Endothelial cell (in vitro differentiated cells): Measurements from ENCODE around the gene VRK3. TPM values are rescaled to one million over a fixed set of nuclear protein-coding genes. Genes with fewer than 3 reads are reported as not detected.
"Not testable (repeated sequence)": the region's sequence is repeated elsewhere in the genome, so short reads cannot be mapped to it uniquely, and the experiment has no call there.

Experiments used
- DNase-seq: peaks from one replicate; pipeline ENCODE4 v3.0.0; 2021; ENCODE audit warnings: low spot score
- H3K27ac Mint-ChIP-seq: one replicate; pipeline ENCODE4 v1.8.0; 2021; ENCODE audit warnings: mixed read lengths, inconsistent platforms; ENCODE audit not compliant: unreplicated experiment
- H3K27me3 Mint-ChIP-seq: one replicate; pipeline ENCODE4 v1.8.0; 2021; ENCODE audit warnings: mild to moderate bottlenecking, moderate library complexity, mixed read lengths, inconsistent platforms; ENCODE audit not compliant: unreplicated experiment
- H3K36me3 Mint-ChIP-seq: one replicate; pipeline ENCODE4 v1.8.0; 2021; ENCODE audit warnings: mild to moderate bottlenecking, low read depth, mixed read lengths, inconsistent platforms; ENCODE audit not compliant: unreplicated experiment
- H3K4me1 Mint-ChIP-seq: one replicate; pipeline ENCODE4 v1.8.0; 2021; ENCODE audit warnings: mild to moderate bottlenecking, mixed read lengths, inconsistent platforms; ENCODE audit not compliant: unreplicated experiment
- H3K4me3 Mint-ChIP-seq: one replicate; pipeline ENCODE4 v1.8.0; 2021; ENCODE audit warnings: mild to moderate bottlenecking, mixed read lengths, inconsistent platforms; ENCODE audit not compliant: unreplicated experiment
- H3K9me3 Mint-ChIP-seq: one replicate; pipeline ENCODE4 v1.8.0; 2021; ENCODE audit warnings: mixed read lengths, inconsistent platforms; ENCODE audit not compliant: unreplicated experiment
- long read RNA-seq: library from polyadenylated mRNA; unstranded; transcript quantifications from one replicate; pipeline ENCODE4 v2.0.0, GENCODE V29; 2020; ENCODE audit not compliant: unreplicated experiment
- total RNA-seq: library from RNA; stranded (reverse); fragmentation: NEBNext Ultra II Directional; extraction: Animal tissue kit (Norgen Biotek cat#: 25700); gene quantifications from one replicate; pipeline ENCODE4 v1.2.1, GENCODE V29; 2021; ENCODE audit not compliant: unreplicated experiment
- TF ChIP-seq, protein P1 (sequence below): fragments of 200-600 bp; sonication (generic); IDR thresholded peaks from one replicate; pipeline ENCODE4 v1.5.0; 2021; ENCODE audit warnings: antibody characterized with exemption; ENCODE audit not compliant: unreplicated experiment

Gene VRK3, protein sequence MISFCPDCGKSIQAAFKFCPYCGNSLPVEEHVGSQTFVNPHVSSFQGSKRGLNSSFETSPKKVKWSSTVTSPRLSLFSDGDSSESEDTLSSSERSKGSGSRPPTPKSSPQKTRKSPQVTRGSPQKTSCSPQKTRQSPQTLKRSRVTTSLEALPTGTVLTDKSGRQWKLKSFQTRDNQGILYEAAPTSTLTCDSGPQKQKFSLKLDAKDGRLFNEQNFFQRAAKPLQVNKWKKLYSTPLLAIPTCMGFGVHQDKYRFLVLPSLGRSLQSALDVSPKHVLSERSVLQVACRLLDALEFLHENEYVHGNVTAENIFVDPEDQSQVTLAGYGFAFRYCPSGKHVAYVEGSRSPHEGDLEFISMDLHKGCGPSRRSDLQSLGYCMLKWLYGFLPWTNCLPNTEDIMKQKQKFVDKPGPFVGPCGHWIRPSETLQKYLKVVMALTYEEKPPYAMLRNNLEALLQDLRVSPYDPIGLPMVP
- 51.2 TPM for total RNA-seq
- long read RNA-seq, transcript VRK3-201 (15 exons, 1,938 nt), result minor isoform, 5 of 47 reads
- long read RNA-seq, transcript VRK3-217 (15 exons, 2,126 nt), result major isoform, 23 of 47 reads
- long read RNA-seq, partial matches to known transcripts, result 5 of 47 reads
- long read RNA-seq, other reads (novel, unspliced or antisense), result 13 of 47 reads

DNA sequence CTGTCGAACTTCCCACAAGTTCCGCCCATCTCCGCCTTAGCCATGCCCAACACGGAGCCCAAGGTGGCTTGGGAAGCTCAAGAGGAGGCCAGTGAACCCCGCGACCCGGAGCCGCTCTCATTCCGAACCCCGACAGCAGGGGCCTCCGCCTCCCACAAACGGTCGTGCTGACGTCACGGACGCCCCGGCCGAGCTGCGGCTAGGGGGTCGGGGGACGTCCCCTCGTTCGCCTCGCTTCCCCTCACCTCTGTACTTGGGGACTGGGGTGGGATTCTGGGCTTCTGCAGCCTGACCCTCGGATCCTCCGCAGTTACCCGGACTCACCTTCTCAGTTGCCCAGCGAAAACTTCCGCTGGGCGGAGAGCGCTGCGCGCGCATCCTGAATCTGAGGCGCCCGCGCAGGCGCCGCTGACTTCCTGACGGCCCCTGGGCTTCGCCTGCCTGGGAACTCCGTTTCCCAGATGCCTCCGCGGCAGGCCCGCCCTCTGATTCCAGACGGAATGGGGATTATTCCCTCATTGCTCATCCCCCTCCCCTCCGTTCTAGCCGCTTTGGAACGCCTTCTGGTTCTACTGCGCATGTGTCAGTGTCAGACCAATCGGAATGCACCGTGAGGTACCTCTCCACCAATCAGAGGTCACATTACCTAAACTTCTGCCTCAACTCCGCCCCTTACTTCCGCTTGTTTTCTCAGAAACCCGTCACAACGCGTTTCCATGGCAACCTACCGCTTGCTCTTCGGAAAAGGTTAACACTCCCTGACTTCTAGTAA, at the start of gene VRK3:
Gene VRK3 (minus strand): TSS at position 351 of the 772 bp plus-strand sequence. CDS start 9,210 bp downstream, outside the sequence.
- H3K27me3 Mint-ChIP-seq, result peaks cover 16% of the 10 kb centered on the region

DNA sequence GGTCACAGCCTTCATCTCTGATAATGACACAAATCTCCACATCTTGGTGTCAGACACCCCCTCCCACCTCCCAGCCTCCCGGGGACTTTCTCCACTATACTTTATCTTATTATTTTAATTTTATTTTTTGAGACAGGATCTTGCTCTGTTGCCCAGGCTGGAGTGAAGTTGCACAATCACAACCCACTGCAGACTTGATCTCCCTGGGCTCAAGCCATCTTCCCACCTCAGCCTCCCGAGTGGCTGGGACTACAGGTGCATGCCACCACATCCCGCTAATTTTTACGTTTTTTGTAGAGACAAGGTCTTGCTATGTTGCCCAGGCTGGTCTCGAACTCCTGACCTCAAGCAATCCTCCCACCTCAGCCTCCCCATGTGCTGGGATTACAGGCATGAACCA, 43.2 kb upstream of the VRK3 start:
- Mint-ChIP-seq H3K9me3 (peaks cover 40% of the 10 kb centered on the region), H3K36me3 (peaks cover 16% of the 10 kb centered on the region)
- not testable (repeated sequence) for H3K4me1 Mint-ChIP-seq, H3K4me3 Mint-ChIP-seq, H3K27me3 Mint-ChIP-seq, H3K27ac Mint-ChIP-seq, DNase-seq

More for the DNA sequence above, at the start of gene VRK3:
- peaks cover 20% of the 10 kb centered on the region for H3K4me1 Mint-ChIP-seq
- peak within 1 kb of the TSS; percentile 95 for H3K4me3 Mint-ChIP-seq
- H3K9me3 Mint-ChIP-seq, result no peaks in the 10 kb centered on the region
- peak within 1 kb of the TSS; percentile 98 for H3K27ac Mint-ChIP-seq
- TF ChIP-seq, protein P1, sequence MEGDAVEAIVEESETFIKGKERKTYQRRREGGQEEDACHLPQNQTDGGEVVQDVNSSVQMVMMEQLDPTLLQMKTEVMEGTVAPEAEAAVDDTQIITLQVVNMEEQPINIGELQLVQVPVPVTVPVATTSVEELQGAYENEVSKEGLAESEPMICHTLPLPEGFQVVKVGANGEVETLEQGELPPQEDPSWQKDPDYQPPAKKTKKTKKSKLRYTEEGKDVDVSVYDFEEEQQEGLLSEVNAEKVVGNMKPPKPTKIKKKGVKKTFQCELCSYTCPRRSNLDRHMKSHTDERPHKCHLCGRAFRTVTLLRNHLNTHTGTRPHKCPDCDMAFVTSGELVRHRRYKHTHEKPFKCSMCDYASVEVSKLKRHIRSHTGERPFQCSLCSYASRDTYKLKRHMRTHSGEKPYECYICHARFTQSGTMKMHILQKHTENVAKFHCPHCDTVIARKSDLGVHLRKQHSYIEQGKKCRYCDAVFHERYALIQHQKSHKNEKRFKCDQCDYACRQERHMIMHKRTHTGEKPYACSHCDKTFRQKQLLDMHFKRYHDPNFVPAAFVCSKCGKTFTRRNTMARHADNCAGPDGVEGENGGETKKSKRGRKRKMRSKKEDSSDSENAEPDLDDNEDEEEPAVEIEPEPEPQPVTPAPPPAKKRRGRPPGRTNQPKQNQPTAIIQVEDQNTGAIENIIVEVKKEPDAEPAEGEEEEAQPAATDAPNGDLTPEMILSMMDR, result no peak
- H3K36me3 Mint-ChIP-seq, result peaks cover 21% of the 10 kb centered on the region
- DNase-seq, result peak; percentile 97

DNA sequence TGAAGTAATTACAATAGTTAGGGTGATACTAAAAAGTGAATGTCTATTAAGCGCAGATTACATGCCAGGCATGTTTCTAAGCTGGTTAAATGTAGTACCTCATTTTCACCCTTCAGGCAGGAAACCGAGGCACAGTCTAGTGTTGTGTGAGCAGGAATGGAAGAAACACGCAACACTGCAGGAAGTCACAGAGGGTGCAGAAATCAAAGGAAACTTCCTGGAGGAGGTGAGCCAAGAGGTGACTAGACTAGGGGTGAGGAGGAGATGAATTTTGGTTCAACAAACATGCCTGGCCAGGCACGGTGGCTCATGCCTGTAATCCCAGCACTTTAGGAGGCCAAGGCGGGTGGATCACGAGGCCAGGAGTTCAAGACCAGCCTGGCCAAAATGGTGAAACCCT, 42.4 kb upstream of the VRK3 start:
- Mint-ChIP-seq H3K4me3 (no peak overlapping the region), H3K27ac (no peak overlapping the region), H3K9me3 (peaks cover 40% of the 10 kb centered on the region), H3K36me3 (peaks cover 15% of the 10 kb centered on the region), H3K27me3 (peaks cover 8% of the 10 kb centered on the region), H3K4me1 (no peaks in the 10 kb centered on the region)
- DNase-seq, result no peak
- TF ChIP-seq, protein P1, result no peak

DNA sequence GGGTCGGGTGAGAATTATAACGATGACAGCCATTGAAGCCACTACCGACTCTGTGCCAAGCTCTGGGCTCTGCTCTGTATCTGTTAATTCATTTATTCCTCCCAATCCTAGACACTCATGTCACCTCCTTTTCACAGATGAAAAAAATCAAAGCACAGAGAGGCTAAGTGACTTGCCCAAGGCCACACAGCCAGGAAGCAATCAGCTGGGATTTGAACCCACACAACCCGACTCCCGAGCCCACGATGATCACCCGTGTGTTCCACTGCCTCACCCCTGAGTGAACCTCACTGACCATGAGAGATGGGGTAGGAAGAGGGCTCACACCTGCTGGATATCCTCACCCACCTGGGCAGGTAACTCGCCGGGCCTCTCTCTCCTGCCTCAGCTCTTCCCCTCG, 40.8 kb upstream of the VRK3 start:
- Mint-ChIP-seq H3K27me3 (peaks cover 6% of the 10 kb centered on the region), H3K27ac (no peak overlapping the region), H3K9me3 (peaks cover 37% of the 10 kb centered on the region), H3K4me1 (no peaks in the 10 kb centered on the region), H3K4me3 (no peak overlapping the region), H3K36me3 (peaks cover 9% of the 10 kb centered on the region)
- TF ChIP-seq, protein P1, result no peak
- no peak for DNase-seq

DNA sequence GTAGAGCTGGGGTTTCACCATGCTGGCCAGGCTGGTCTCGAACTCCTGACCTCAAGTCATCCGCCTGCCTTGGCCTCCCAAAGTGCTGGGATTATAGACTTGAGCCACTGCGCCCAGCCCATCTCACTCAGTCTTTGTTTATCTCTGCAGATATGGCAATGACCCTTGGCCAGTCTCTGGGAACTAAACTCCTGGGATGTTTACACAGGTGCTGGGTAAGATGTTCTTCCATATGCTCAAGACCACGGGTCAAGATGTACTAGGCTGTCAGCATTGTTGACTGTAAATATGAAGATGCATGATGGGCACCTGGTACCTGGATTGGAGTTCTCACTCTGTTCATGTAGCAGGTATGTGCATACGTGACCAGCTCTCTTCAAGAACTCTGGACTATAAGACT, 36.5 kb upstream of the VRK3 start:
- TF ChIP-seq, protein P1, result no peak
- peaks cover 22% of the 10 kb centered on the region for H3K36me3 Mint-ChIP-seq
- no peak for DNase-seq
- H3K4me3 Mint-ChIP-seq, result no peak overlapping the region
- no peak overlapping the region for H3K27ac Mint-ChIP-seq
- H3K4me1 Mint-ChIP-seq, result no peaks in the 10 kb centered on the region
- H3K9me3 Mint-ChIP-seq, result peaks cover 35% of the 10 kb centered on the region
- H3K27me3 Mint-ChIP-seq, result peaks cover 2% of the 10 kb centered on the region
